K562 (cell line): ENCODE data around the gene GPC3.

Experiments
- EP300 ChIP-seq: IDR thresholded peaks from 2 replicates; pipeline ENCODE4 v1.6.1; 2012; ENCODE audit warnings: low read length, improper control_type of control experiment
- JUN ChIP-seq, 2 experiments: sonication (generic) in 1 of 2; formaldehyde crosslinking in 1 of 2; IDR thresholded peaks; 2 replicates each; pipeline versions ENCODE4 v1.6.1 to v1.8.0; 2012 to 2022; ENCODE audit warnings: borderline replicate concordance in 2 of 2, mild to moderate bottlenecking in 2 of 2, improper control_type of control experiment in 1 of 2, low read depth in 1 of 2, low read length in 1 of 2, missing genetic modification reagents in 1 of 2
- KDM1A ChIP-seq, 2 experiments: fragments of 450-650 bp; IDR thresholded peaks; 2 replicates each; pipeline ENCODE4 v1.6.1; 2016; ENCODE audit warnings: mild to moderate bottlenecking in 2 of 2
- KDM4B ChIP-seq, 2 experiments: fragments of 450-650 bp in 1 of 2; sonication (generic) in 1 of 2; IDR thresholded peaks; 2 replicates each; pipeline ENCODE4 v1.6.1; 2016 to 2017; ENCODE audit warnings: borderline replicate concordance in 2 of 2, antibody characterized with exemption in 1 of 2, low read depth in 1 of 2, mild to moderate bottlenecking in 1 of 2
- MYBL2 ChIP-seq, 2 experiments: fragments of 450-650 bp in 1 of 2; sonication (generic) in 1 of 2; formaldehyde crosslinking in 1 of 2; IDR thresholded peaks; 2 replicates each; pipeline versions ENCODE4 v1.6.1 to v1.8.1; 2017 to 2022; ENCODE audit warnings: borderline replicate concordance in 1 of 2, inconsistent platforms in 1 of 2, low read depth in 1 of 2, mild to moderate bottlenecking in 1 of 2, missing genetic modification reagents in 1 of 2, moderate library complexity in 1 of 2
- TCFL5 ChIP-seq: fragments of 250-450 bp; sonication (Bioruptor Pico); conservative IDR thresholded peaks from 2 replicates; pipeline ENCODE4 v1.6.1; 2021; ENCODE audit warnings: mild to moderate bottlenecking, moderate library complexity, matching md5 sums
- ZNF140 ChIP-seq: fragments of 250-450 bp; sonication (Bioruptor Pico); IDR thresholded peaks from 2 replicates; pipeline ENCODE4 v1.8.0; 2021; ENCODE audit warnings: moderate library complexity, mild to moderate bottlenecking, inconsistent platforms
- TF ChIP-seq, protein P1 (sequence below), 3 experiments: IDR thresholded peaks in 2 of 3; conservative IDR thresholded peaks in 1 of 3; 2 replicates each; pipeline ENCODE4 v1.5.1; 2011 to 2012; ENCODE audit warnings: low read length in 3 of 3, mild to moderate bottlenecking in 3 of 3, control low read depth in 2 of 3, improper control_type of control experiment in 1 of 3, inconsistent platforms in 1 of 3, low read depth in 1 of 3, mixed read lengths in 1 of 3, moderate library complexity in 1 of 3; ENCODE audit not compliant: insufficient read depth in 2 of 3

DNA sequence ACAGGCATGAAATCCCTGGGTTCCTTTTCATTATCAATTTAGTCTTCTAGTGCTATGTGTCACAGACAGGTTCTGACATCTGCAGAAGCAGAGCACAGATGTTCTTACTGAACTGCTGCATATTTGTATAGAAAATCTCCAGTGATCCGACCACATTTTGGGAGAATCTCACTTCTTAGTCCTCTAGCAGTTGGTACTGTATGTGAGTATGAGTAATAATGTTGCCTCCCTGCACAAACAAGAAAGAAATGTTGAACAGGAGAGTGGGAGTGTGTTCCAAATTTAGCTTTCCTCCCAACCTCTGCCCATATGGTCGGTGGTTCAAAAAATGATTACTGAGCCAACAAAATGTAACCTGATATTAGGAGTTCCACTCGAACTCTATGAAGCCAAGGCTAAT lies 404.8 kb downstream of the GPC3 start:
- TF ChIP-seq KDM1A (IDR thresholded peaks at IDR 0.05) = no peak
- TF ChIP-seq MYBL2 (IDR thresholded peaks at IDR 0.05; ENCODE audit: low read depth) = no peak
- no peak for TF ChIP-seq MYBL2 (CRISPR knock-in tag; IDR thresholded peaks at IDR 0.05; ENCODE audit: borderline replicate concordance)
- TF ChIP-seq EP300 = no peak
- no peak for TF ChIP-seq ZNF140 (CRISPR knock-in tag)
- TF ChIP-seq KDM4B (IDR thresholded peaks at IDR 0.05; ENCODE audit: borderline replicate concordance in 2 of 2, low read depth in 1 of 2) = no peak
- TF ChIP-seq, protein P1, sequence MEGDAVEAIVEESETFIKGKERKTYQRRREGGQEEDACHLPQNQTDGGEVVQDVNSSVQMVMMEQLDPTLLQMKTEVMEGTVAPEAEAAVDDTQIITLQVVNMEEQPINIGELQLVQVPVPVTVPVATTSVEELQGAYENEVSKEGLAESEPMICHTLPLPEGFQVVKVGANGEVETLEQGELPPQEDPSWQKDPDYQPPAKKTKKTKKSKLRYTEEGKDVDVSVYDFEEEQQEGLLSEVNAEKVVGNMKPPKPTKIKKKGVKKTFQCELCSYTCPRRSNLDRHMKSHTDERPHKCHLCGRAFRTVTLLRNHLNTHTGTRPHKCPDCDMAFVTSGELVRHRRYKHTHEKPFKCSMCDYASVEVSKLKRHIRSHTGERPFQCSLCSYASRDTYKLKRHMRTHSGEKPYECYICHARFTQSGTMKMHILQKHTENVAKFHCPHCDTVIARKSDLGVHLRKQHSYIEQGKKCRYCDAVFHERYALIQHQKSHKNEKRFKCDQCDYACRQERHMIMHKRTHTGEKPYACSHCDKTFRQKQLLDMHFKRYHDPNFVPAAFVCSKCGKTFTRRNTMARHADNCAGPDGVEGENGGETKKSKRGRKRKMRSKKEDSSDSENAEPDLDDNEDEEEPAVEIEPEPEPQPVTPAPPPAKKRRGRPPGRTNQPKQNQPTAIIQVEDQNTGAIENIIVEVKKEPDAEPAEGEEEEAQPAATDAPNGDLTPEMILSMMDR (IDR thresholded peaks at IDR 0.05 in 2 of 3, conservative IDR thresholded peaks at IDR 0.05 in 1 of 3; ENCODE audit: insufficient read depth in 2 of 3, low read depth in 1 of 3, low read length in 3 of 3) = no peak
- no peak for TF ChIP-seq JUN (IDR thresholded peaks at IDR 0.05; ENCODE audit: borderline replicate concordance, low read depth, low read length)
- TF ChIP-seq JUN (CRISPR knock-in tag; IDR thresholded peaks at IDR 0.05; ENCODE audit: borderline replicate concordance) = no peak
- TF ChIP-seq TCFL5 = no peak
